Measurements from ENCODE around the gene GATAD2B.
"Not testable (repeated sequence)": the region's sequence is repeated elsewhere in the genome, so short reads cannot be mapped to it uniquely, and the experiment has no call there.

Gene GATAD2B

GRCh38 chr1:153929981-153930948 is 7.5 kb upstream of the GATAD2B start:
- DNase-seq (ENCODE audit: low read depth in 2 of 2) = no peak

- no peak for DNase-seq (ENCODE audit: low read depth in 2 of 2)
Observed at GRCh38 chr1:153929426-153929825, 6.7 kb upstream of the GATAD2B start.

GRCh38 chr1:153928791-153929341 is 6.1 kb upstream of the GATAD2B start:
- DNase-seq (ENCODE audit: low read depth in 2 of 2) = no peak

DNA sequence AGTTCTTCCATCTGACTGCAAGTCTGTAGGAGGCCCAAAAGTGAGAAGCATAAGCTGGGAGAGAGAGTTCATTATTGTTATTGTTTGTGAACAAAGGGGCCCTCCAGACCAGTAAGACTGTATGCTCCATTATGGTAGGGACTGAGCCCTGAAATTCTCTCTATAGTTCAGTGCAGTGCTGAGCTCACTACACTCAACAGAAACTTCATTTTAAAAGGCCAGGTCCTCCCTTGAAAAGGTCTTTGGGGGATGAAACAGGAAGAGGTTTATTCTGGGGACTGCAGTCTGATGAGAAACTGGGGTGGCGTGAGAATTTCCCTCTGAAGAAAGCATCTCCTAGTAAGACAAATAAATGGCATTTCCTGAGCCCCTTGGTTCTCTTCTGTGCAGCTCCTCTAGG is 5.5 kb upstream of the GATAD2B start:
- no peak for DNase-seq (ENCODE audit: low read depth in 2 of 2)

- DNase-seq (ENCODE audit: low read depth in 2 of 2) = no peak
Observed at GRCh38 chr1:153926405-153926804, 3.6 kb upstream of the GATAD2B start.

- peak; percentile 36 to 52 for DNase-seq (ENCODE audit: low read depth in 2 of 2)
Observed at GRCh38 chr1:153922076-153922971, 448 bp downstream of the GATAD2B start.

DNA sequence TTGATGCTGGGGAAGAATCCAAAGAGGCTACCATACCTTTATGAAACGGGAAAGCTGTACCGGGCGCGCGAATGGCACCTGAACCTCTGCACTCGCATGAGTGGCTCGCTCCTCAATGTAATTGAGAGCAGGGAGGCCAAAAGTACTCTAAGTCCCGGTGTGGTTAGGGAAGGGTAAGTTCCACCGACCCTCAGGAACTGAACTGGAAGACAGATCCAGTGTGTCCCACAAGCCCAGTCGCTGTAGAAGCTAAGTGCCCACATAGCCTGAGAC is 1.0 kb downstream of the GATAD2B start:
- no peak for DNase-seq (ENCODE audit: low read depth in 2 of 2)

DNA sequence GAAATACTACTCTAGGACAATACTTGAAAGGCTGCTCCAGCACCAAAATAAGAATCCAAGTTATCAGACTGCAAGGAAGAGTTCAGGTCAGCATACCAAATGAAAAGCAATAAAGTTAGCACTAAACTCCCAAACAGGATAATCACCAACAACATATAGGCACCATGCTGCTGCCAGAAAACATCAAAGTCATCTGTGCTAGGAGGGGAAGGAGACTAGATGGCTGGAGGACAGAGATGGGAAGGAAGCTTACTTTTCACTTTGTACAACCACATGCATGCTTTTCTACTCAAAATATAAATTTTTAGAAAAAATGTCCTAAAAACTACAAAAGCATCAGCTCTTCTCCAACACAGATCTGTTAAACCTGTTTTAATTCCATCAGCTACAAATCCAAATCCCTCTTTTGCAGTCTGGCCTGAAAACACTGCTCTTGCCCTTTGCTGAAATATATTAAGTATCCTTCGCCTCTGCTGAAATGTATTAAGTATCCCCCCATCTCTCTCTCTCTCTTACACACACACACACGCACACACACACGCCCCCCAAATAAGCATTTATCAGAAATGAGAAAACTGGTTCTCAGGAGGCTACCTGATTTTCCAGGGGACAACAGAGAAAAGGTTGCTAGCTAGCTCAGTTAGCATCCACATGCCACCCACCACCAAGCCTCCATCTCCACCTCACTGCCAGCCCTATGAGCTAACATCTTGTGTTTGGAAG is 1.5 kb downstream of the GATAD2B start:
- DNase-seq (ENCODE audit: low read depth in 2 of 2) = no peak

- DNase-seq (ENCODE audit: low read depth in 2 of 2) = no peak
Observed at GRCh38 chr1:153919876-153920852, 2.6 kb downstream of the GATAD2B start.

DNA sequence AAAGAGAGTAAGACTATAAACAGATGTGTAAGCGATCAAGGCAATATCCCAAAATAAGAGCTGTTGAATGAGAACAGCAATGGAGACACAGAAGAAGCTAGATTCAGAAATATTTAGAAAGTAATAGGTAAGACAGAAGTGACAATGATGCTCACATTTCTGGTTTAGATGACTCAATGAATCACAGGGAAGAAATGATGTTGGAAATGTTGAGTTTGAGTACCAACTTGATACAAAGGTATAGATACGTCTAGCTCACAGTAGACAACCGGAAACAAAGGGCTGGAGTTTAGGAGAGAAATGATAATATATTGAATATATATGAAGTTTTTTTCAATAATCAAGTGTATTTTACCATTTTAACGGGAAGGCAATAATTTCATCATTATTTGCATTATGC is 6.5 kb downstream of the GATAD2B start:
- no peak for DNase-seq (ENCODE audit: low read depth in 2 of 2)

GRCh38 chr1:153912349-153912748 is 10.4 kb downstream of the GATAD2B start:
- DNase-seq (ENCODE audit: low read depth in 2 of 2) = no peak

GRCh38 chr1:153910560-153910959 is 12.2 kb downstream of the GATAD2B start:
- DNase-seq (ENCODE audit: low read depth in 2 of 2) = not testable (repeated sequence)

DNA sequence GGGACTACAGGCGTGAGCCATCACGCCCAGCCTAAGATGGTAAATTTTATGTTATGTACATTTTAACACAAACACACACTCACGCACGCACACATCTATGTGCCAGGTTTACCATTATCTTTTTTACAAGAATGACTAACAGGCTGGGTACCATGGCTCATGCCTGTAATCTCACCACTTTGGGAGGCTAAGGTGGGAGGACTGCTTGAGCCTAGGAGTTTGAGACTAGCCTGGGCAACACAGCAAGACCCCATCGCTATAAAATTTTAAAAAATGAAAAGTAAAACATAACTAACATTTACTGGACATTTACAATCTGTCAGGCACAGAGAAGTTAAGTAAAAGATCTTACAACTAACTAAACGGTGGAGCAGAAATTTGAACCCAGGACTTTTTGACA is 14.7 kb downstream of the GATAD2B start:
- DNase-seq (ENCODE audit: low read depth in 2 of 2) = no peak

DNA sequence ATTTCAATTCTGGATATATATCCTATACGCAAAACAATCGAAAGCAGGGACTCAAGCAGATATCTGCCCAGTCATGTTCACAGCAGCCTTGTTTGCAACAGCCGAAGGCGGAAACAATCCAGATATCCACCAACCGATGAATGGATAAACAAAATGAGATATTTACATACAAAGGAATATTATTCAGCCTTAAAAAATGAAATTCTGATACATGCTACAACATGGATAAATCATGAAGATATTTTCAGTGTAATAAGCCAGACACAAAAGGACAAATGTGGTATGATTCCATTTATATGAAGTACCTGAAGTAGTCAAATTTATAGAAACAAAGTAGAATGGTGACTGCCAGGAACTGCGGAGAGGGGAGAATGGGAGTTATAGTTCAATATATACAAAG is 15.6 kb downstream of the GATAD2B start:
- DNase-seq (ENCODE audit: low read depth in 2 of 2) = no peak

DNA sequence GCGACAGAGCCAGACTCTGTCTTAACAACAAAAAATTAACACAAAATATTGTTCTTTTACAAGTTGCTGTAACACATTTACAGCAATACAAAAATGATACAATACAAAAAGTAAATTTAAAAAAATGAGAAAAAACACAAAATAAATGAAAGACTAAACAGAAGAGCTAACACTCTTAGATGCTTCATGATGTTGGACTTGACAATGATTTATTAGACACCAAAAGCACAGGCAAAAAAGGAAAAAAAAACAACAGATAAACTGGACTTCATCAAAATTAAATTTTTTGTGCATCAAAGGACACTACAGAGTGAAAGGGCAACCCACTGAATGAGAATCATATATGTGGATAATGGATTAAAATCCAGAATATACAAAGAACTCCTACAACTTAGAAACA is 16.4 kb downstream of the GATAD2B start:
- no peak for DNase-seq (ENCODE audit: low read depth in 2 of 2)

DNA sequence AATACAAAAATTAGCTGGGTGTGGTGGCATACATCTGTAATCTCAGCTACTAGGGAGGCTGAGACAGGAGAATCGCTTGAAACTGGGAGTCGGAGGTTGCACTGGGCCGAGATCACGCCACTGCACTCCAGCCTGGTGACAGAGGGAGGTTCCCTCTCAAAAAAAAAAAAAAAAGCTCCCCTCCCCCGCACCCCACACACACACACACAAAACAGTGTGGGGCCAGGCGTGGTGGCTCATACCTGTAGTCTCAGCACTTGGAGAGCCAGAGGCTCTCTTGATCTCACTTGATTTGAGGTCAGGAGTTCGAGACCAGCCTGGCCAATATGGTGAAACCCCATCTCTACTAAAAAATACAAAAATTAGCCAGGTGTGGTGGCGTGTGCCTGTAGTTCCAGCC is 16.9 kb downstream of the GATAD2B start:
- DNase-seq (ENCODE audit: low read depth in 2 of 2) = not testable (repeated sequence)

GRCh38 chr1:153903841-153904455 is 18.8 kb downstream of the GATAD2B start:
- DNase-seq (ENCODE audit: low read depth in 2 of 2) = no peak

DNA sequence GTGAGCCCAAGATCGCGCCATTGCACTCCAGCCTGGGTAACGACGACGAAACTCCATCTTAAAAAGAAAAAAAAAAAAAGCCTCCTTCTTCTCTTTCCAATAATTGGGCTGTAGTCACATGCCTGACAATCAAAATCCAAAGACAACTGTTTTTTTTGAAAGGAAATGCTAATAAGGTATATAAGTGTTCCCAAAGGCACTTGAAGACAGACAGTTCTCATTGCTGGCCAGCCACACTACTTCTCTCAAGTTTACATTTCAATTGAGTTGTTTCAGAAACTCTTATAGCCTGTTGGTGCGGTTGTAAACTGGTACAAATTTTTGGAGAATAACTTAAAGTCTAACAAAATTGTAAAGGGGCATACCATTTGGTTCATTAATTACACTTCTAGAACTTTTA is 23.3 kb downstream of the GATAD2B start:
- DNase-seq (ENCODE audit: low read depth in 2 of 2) = no peak

GRCh38 chr1:153895866-153896265 is 26.9 kb downstream of the GATAD2B start:
- not testable (repeated sequence) for DNase-seq (ENCODE audit: low read depth in 2 of 2)

- DNase-seq (ENCODE audit: low read depth in 2 of 2) = not testable (repeated sequence)
Observed at GRCh38 chr1:153891042-153891441, 31.7 kb downstream of the GATAD2B start.
